GM19452 (cell line): ENCODE data around the gene RREB1.

ENCODE experiments used
- ATAC-seq: cut with Tn5 transposase; IDR thresholded peaks from one replicate; pipeline ENCODE4 v1.9.1; 2021; ENCODE audit not compliant: unreplicated experiment

Gene RREB1

DNA sequence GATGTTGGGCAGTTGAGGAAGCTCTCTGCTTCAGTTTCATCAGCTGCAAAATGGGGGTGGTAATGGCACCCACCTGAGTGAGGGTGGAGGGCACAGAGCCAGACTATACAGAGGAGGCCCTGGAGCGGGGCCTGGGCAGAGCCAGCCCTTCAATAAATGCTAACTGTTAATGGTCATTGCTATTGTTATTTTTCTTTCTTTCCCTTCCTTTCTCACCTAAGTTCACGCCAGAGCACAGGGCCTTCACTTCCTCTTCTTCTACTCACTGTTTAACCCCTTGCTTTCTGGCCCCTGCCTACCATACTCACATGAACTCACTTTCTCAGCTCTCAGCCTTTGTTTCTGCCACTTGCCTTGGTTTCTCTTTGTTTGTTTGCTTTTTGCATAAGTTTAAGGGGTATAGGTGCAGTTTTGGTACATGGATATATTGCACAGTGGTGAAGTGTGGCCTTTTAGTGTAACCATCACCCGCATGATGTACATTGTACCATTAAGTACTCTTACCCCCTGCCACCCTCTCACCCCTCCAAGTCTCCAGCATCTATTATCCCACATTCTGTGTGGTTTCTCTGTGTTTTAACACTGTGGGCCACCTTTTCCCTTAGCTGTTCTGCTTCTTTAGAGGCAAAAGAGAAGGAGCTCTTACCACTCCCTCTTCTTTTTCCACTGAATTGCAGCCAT is 7.5 kb upstream of the RREB1 start:
- peak; percentile 60 for ATAC-seq

DNA sequence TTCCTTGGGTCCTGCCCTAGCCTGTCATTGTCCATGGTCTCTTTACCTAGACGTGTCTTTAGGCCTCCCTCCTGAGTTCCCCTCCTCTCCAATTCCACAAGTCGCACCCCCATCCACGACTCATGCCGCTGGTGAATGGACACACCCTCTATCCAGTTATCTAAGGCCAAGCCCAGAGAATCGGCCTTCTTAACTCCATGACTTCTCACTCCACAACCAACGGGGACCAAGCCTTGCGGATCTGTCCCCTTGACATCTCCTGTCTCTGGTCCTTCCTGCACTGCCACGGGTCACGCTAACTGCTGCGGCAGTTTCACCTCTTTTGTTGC is 7.0 kb upstream of the RREB1 start:
- no peak for ATAC-seq

DNA sequence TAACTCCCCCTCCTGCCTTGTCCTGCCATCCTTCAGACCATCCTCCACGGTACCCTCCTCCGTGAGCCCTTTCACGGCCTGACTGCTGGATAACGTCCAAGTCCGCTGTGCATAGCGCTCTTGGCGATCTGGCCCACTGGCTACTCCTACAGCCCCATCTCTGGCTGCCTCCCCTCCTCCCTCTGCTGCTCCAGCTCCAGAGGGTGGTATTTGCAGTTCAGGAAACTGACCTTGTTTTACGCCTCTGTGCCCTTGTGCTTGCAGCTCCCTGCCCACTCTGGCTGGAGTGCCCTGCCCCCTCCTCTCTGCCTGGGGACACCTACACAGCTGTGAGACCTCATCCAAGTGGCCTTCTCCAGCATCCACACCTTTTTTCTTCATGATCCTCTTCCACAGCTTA is 6.5 kb upstream of the RREB1 start:
- no peak for ATAC-seq

DNA sequence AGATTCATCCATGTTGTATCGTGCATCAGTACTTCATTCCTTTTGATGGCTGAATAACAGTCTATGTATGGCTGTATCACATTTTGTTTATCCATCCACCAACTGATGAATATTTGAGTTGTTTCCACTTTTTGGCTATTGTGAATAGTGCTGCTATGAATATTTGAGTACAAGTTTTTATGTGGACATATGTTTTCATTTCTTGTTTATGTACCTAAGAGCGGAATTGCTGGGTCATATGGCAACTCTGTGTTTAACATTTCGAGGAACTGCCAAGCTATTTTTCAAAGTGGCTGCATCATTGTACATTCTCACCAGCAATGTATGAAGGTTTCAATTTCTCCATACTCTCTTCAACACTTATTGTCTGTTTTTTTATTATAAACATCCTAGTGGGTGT is 3.0 kb upstream of the RREB1 start:
- no peak for ATAC-seq

DNA sequence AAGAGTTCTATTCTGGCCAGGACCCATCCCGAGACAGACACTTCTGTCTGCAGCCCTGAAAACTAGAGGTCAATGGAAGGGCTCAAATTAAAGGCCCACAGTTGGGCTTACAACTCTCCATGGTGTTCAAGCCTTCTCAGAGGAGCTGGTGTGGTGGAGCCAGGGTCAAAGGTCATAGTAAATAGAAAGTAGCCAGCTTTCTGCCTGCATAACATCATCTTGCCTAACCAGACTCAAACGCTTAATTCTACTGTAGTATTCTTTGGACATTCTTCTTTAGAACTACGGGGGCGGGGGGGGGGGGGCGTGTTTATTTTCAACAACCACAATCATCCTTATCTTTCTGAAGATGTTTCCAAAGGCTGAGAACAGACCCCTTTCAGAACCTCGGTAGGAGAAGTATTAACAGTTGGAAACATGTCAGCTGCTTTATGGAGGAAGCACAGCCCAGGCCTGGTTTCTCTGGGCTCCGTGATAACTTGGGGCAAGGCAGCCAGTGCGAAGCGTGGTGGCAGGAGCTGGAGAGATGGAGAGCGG is 1.5 kb upstream of the RREB1 start:
- ATAC-seq = no peak

DNA sequence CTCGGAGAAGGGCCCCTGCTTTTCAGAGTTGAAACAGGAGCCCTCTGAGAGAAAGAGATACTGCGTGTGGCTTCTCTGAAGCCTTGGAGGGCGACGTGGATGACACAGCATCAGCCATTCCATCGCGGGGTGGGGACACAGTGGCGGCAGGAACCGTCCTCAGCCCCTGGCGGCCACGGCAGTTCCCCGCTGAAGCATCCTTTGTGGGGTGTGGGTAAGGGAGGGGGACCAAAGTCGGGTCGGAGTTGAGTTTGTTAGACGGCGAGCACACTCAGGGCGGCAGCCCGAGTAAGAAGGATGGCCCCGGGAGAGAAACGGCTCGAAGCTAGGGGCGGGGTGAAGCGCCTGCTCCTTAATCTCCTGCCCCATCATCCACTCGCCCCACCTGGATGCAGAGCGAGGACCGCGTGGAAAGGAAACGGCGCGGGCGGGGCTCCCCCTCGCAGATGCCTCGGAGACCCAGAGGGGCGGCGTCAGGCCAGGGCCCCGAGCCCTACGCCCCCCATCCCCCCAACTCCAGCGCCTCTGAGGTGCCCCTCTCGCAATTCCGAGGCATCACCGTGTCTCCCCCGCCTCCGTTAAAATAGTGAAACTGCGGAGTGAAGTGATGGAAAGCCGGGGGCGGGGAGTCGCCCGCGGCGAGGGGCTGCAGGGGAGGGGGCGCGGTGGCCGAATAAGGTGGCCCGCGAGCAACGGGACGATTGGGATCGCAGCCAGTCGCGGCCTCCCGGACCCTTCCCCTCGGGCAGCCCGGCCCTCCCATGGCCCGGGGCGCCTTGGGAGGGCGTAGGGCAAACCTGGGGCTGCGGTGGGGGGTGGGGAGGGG is 796 bp upstream of the RREB1 start:
- peak; percentile 33 for ATAC-seq

DNA sequence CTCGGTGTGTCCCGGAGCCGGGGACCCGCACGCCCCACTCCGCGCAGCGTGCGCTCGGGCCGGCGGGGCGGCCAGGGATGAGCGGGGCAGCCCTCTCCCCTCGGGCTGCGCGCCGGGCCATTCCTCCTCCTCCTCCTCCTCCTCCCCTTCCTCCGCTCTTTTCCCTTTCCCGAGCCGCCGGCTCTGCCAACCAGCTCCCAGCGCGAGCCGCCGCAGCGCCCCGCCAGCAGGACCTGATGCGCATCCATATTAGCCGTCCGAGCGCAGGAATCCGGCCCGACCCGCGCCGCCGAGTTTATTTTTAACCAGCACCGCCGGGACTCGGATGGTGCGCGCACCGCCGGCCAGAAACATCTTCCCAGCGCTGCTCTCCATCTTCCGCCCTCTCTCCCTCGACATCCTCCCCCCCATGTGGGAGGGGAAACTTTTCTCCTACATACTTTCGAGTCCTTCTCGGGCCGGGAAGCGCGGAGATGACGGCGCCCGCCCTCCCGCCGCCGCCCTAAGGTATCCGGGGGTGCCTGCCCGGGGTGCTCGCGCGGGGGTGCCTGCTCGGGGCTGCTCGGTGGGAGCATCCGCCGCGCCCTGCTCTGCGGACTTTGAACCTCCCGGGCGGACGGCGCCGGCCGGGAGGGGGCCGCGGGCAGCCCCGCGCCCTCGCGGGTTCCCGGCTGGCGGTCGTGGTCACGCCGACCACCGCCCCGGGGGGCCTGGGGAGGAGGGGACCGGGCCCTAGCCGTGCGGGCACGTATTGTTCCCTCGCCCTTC is 619 bp downstream of the RREB1 start:
- ATAC-seq = peak; percentile 4

DNA sequence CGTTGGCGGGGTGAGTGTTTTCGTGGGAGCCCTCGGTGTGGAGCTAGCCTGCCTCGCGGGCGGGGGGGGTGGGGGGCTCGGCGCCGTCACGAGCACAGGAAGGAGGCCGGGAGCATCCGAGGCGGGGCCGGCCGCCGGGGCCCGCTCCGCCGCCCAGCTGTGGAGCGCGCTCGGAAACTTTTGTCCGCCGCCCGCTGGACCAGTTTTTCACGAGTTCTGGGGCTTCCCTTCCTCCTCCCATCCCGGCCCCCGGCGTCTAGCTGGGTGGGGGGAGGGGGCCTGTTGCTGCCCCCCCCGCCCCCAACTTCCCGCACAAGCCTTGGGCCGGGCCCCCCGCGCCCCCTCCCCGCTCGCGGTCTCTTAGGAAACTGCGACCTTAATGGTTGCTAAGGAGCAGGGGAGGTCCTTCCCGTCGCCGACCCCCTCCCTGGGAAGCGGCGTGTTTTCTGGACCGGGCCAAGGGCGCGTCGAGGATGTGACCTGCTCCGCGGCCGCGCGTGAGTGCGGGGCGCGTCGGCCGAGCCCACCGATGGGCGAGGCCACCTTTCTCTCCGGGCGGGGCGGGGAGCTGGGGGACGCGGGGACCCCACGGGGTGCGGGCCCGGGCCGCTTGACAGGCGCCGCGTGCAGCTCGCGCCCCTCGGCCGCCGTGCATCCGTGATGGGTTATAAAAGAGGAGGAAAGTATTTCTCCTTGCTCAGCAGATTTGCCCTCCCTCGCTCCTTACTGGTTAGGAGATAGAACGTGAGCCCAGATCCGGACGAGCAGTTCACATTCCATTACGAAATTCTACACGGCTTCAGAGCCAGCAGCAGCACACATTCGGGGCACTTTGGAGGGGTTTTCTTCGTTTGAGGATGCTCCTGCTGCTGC is 1.4 kb downstream of the RREB1 start:
- no peak for ATAC-seq

DNA sequence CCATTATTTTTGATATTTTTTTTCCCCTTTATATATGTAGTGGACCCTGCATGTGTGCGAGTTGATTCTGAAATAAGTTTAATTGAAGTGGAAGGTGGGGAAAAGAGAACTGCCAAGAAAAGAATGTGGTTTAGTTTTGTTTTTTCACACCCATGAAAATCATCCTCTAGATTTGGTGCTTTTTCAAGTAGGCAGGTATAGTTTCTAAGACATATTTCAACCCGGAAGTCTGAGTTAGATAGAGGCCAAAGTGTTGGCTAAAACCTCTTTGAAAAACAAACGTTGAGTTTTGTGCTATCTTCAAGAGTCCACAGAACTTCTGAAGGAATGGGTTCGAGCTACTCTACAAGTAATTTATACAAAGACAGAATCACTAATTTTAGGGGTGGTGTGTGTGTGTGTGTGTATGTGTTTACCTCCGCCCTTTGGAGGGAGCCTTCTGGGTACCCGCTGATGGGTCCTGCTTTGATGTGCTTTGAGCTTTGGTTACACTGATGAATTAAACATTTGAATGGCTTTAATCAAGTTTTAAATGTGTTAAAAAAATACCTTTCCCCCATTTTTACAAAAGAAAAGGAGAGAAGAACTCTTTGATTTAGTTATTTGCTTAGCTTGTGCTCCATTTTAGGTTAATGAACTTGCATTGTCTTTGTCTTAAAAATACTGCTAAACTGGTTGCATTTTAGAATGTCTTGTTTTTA is 2.5 kb downstream of the RREB1 start:
- ATAC-seq = no peak

DNA sequence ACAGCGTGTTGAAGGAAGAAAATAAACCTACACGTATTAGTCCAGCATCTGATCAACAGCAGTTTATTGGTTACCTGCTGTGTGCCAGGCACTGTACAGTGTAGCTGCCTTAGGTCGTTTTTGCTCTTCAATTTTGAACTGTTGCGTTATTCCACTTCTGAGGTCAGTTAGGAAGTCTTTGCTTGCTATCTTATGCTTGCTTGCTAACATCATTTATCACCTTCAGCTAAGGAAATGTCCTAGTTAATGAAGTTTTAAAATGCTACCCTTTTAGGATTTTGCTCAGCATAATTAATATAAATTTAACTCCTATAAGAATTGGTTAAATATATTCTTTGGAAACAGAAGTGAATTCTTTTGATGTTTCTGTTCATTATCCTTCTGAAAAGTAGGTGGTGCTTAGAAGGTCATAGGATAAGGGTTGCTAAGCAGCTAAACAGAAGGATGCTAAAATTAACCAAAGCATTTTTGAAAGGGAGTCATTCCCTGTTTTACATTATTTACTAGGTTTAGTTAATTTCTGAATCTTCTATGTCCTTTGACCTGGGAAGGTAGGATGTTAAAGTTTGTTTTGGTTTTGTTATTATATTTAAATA is 3.4 kb downstream of the RREB1 start:
- no peak for ATAC-seq

DNA sequence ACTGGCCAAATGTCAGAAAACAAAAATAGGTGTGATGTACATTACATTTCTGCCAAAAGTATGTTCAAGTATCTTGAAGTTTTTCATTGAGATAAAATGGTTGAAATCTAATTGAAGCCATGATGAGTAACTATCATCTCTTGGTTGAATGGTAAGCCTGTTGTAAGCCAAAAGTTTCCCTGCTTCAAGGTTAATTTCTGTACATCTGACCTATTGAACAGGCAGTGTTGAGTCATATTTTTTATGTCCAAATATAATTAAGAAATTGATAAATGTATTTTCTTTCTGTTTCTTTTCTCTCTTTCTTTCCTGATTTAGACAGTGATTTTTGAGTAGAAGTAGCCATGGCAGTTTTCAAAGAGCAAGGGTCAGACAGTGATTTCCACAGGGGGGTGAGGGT is 4.4 kb downstream of the RREB1 start:
- ATAC-seq = no peak

DNA sequence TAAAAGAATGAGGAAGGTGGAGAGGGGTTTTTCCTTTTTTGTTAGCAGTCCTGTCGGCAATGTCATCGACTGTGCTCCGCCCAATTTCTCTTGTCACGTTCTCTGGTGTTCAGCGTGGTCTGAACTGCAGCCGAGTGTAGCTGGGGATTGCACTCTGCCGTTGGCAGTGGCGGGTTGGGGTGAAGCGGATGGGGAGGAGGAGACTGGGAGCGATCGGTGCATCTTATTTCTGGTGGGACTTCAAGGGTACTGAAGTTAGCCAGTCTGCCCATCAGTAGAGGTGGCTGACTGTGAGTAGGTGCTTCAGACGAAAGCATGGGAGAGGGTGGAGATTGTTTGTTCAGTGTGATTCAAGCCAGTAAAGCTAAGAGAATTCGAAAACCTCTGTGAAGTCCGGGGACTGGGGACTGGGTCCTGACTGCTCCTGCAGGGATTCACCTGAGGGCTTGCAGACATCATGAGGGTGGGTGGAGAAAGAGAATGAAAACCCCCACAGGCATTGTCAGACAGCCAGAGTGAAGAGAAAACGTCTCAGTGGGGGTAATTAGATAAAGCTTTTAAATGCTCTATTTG is 5.1 kb downstream of the RREB1 start:
- ATAC-seq = no peak

DNA sequence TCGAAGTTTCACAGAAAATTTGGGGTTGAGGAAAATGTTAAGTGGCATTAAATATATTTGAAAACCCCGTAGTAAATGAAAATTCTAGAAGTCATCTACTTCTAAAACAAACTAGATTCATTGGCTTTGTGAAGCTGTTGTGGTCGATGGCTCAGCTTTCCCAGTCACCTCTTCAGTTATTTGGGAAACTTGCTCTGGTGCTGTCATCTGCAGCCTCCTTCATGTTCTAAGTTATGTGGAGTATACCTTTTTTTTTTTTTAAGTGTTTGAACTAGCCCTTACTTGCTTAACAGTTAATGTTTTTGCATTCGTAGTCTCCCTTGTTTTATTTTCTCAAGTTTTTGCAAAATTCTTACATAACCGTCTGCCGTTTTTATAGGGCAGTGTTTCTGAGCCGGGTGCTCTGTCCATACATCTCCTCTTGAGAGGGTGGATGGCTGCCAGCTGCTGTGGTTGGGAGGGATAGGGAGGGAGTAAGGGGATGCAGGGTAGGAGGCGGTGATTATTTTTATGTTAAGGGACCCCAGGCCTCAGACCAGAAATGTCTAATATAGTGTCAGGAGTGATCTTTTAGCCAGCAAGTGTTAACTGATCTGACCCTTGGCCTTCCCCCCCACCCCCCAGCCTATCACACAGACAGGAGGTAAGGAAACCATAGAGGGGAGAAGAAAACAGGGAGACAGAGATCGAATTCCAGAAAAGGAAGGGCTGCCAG is 7.1 kb downstream of the RREB1 start:
- no peak for ATAC-seq

DNA sequence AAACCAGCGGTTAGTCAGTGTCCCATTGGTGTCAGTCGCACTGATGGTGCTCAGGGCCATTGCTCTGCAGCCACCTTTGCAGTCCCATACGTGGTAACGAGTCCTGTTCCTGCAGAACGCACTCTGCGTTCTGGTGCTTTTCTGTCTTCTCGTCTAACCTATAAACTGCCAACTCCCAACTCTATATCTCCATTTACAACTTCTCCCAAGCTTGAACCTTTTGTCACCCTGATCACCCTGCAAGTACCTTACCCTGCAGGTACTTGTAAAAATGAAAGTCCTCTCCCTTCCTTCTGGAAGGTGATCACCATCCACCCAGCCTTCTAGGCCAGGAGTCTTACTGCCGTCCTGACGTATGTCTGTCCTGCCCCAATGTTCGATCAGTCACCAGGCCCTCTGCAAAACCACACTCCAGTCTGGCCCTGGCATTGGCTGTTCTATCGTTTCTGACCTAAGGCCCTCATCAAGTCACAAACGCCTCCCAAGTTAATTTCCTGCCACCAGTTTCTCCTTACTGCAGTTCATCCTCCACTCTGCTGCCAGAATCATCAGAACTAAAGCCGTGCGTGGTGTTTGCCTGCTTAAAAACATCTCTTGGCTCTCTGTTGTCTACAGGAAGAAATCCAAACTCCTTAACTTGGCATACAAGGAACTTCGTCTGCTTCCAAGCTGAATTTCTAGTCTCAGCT is 7.9 kb downstream of the RREB1 start:
- no peak for ATAC-seq

DNA sequence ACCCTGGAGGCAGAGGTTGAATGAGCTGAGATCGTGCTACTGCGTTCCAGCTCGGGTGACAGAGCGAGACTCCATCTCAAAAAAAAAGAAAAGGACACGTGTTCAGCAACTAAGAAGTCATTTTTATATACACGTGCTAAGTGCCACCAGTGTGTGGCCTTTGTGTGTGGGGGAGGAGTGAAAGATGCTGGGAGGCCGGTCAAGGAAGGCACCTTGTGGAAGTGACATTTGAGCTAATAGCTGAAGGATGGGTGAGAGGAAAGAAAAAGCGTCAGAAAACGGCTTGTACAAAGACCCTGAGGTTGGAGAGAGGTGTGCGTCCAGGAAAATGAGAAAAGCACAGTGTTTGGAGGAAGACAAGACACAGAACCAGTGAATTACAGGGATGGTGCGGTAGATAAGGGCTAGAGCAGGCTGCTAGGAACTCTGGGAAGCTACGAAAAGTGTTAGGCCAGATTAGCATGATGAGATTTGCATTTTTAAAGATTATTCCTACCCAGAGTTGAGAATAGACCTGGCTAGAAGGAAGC is 11.6 kb downstream of the RREB1 start:
- no peak for ATAC-seq

DNA sequence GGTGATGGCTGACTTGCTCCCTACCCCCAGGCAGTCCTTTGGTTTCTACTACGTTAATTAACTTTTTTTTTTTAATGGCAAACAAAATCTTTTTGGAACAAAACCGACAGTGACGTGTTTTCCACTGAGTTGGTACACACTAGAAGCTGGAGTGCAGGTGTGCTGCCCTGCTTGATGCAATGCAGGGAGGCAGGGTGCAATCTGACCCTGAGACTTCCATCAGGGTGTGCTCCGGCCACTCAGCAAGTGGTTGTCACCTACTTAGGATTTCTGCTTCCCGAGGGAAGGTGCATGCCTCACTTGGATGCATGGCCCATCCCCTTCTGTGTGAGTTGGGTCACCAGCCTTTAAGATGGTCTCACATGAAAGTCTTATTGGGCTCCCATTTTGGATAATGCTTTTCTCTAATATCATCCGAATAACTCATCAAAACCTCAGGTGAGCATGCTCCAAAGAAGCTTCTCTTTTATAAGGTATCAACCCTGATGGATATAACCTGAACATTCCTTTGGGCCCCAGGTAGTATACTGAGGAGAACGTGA is 14.0 kb downstream of the RREB1 start:
- no peak for ATAC-seq

DNA sequence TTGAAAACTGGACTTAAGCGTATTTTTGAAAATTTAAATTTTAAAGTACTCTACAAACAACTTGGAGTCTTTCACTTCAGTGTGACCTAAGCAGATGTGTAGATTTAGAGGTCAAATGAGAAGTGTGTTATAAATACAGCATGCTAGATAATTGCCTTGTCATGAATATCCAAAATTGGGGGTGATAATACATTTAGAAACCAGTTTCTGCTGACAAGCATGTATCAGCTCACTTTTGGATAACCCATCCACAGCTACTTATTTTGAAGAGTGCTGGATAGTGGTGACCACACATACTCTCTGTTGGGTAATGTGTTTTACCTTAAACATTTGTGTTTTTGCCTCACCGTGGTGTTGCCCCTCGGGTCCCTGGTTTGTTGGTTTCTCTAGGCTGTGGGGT is 14.9 kb downstream of the RREB1 start:
- ATAC-seq = no peak

DNA sequence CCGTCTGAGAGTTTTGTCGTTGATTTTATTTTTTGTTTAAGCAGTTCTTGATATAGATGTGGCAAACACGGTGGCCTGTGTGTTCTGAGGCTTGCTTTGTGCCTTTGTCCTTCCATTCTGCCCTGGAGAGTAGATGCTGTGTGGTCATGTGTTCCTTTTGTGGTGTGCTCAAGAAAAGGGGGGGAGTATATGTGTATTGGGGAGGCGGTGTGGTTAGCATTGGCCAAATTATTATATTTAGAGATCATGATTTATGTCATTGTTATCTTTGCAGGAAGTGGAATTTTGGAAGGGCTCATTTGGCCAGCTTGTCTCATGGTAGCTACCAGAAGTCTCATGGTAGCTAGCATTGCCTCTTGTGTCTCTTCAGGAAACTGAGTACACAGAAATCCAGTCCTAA is 16.4 kb downstream of the RREB1 start:
- ATAC-seq = no peak
